ENCODE results near the gene KIF6.

Gene KIF6

GRCh38 chr6:39638126-39638822, 86.9 kb downstream of the KIF6 start:
- no peak overlapping the region for H3K4me3 ChIP-seq (replicated peaks; ENCODE audit: insufficient read depth, low read length)
- TF ChIP-seq SPI1 (IDR thresholded peaks at IDR 0.05; ENCODE audit: borderline replicate concordance, low read depth): no peak
- no peak for TF ChIP-seq REST (IDR thresholded peaks at IDR 0.05; ENCODE audit: insufficient replicate concordance, low read depth)
- TF ChIP-seq POLR2AphosphoS5 (IDR thresholded peaks at IDR 0.05; ENCODE audit: low read depth): no peak
- TF ChIP-seq GABPA (IDR thresholded peaks at IDR 0.05; ENCODE audit: low read depth): no peak
- no peak for TF ChIP-seq CTCF (IDR thresholded peaks at IDR 0.05; ENCODE audit: insufficient read depth, low read length)
- H3K27me3 ChIP-seq (ENCODE audit: insufficient read depth, poor library complexity, severe bottlenecking): peaks cover 3% of the 10 kb centered on the region
- no peak for DNase-seq (ENCODE audit: low read depth in 1 of 2, low spot score in 1 of 2)
- no peak overlapping the region for H3K27ac ChIP-seq (replicated peaks)

- H3K27me3 ChIP-seq (ENCODE audit: insufficient read depth, poor library complexity, severe bottlenecking): peaks cover 3% of the 10 kb centered on the region
These were observed 90.4 kb downstream of the KIF6 start for GRCh38 chr6:39634646-39635341.

More at GRCh38 chr6:39634646-39635341, 90.4 kb downstream of the KIF6 start:
- H3K4me3 ChIP-seq (replicated peaks; ENCODE audit: insufficient read depth, low read length): no peak overlapping the region
- TF ChIP-seq GABPA (IDR thresholded peaks at IDR 0.05; ENCODE audit: low read depth): no peak
- TF ChIP-seq CTCF (IDR thresholded peaks at IDR 0.05; ENCODE audit: insufficient read depth, low read length): no peak
- no peak for TF ChIP-seq POLR2AphosphoS5 (IDR thresholded peaks at IDR 0.05; ENCODE audit: low read depth)
- TF ChIP-seq SPI1 (IDR thresholded peaks at IDR 0.05; ENCODE audit: borderline replicate concordance, low read depth): no peak
- TF ChIP-seq REST (IDR thresholded peaks at IDR 0.05; ENCODE audit: insufficient replicate concordance, low read depth): no peak
- DNase-seq (ENCODE audit: low read depth in 1 of 2, low spot score in 1 of 2): no peak
- H3K27ac ChIP-seq (replicated peaks): no peak overlapping the region
